ENCODE data around the gene SYNE1. TPM values are rescaled to one million over a fixed set of nuclear protein-coding genes. Genes with fewer than 3 reads are reported as not detected.
"Not testable (repeated sequence)": the region's sequence is repeated elsewhere in the genome, so short reads cannot be mapped to it uniquely, and the experiment has no call there.

The SYNE1 gene
- total RNA-seq, 2 donors from 2014 or later = 26.0 to 46.7 TPM

DNA sequence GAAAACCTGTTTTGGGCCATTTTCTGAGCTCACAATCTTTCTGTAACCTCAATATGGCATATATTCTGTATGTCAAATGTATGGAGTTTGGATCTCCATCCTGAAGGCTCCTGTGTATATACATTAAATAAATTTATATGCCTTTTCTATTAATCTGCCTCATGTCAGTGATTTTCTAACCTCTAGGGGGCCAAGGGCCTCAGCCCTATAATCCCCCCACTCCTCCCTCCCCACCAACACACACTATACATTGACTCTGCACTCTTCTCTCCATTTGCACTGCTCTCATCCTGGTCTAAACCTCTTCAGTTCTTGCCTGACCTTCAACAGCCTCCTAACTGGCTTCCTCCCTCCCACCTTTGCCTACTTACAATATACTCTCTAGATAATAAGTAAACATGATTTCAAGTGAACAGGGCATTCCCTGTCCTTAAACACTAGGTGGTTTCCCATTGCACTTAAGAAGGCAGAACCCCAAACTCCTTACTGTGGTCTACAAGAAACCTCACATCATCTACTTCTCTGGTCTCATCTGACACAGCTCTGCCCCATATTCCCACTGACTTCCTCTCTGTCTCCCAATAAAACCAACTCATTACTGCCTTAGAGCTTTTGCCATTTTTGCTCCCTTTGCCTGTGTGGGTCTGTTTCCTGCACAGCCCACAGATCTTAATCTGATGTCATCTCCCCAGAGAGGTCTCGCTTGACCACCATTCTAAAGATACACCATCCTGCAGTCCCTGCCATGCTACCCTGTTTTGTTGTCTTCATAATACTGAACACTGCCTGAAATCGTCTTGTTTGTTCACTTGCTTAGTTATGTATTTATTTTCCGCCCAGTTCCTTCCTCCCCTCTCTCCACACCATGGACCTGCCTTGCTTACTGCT, 213.7 kb downstream of the SYNE1 start:
- no peak for ATAC-seq (replicated peaks)
- Mint-ChIP-seq H3K27me3 (peaks cover 23% of the 10 kb centered on the region), H3K27ac (no peak overlapping the region), H3K9me3 (no peaks in the 10 kb centered on the region), H3K4me3 (no peak overlapping the region), H3K4me1 (no peaks in the 10 kb centered on the region), H3K36me3 (ENCODE audit: low read depth) (no peaks in the 10 kb centered on the region)

GRCh38 chr6:152421496-152421895, 215.7 kb downstream of the SYNE1 start:
- H3K9me3 Mint-ChIP-seq; ATAC-seq (replicated peaks); H3K4me3 Mint-ChIP-seq; H3K27ac Mint-ChIP-seq; H3K36me3 Mint-ChIP-seq (ENCODE audit: low read depth); H3K4me1 Mint-ChIP-seq: not testable (repeated sequence)
- H3K27me3 Mint-ChIP-seq = peaks cover 33% of the 10 kb centered on the region

DNA sequence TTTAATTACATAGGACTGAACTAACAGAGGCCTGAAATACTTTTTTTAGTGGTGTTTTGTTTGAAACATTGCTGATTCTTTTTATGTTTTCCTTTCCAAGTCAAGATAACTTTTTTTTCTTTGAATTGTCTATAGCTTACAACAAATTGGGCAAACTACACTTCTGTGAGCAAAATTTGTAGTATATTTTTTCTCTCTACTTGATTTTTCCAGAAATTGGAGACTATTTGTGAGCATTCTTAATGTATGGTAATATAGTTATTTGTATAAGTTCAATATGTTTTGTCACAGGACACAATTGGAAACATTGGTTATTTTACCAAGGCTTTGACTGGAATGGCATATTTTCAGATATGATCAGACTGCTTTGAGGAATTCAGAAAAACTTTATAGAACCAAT, 216.5 kb downstream of the SYNE1 start:
- H3K27me3 Mint-ChIP-seq = peaks cover 33% of the 10 kb centered on the region
- H3K36me3 Mint-ChIP-seq (ENCODE audit: low read depth) = no peaks in the 10 kb centered on the region
- H3K27ac Mint-ChIP-seq = no peak overlapping the region
- H3K4me1 Mint-ChIP-seq = no peaks in the 10 kb centered on the region
- no peak for ATAC-seq (replicated peaks)
- no peaks in the 10 kb centered on the region for H3K9me3 Mint-ChIP-seq
- H3K4me3 Mint-ChIP-seq = no peak overlapping the region

GRCh38 chr6:152418551-152418950, 218.6 kb downstream of the SYNE1 start:
- ATAC-seq (replicated peaks) = no peak
- Mint-ChIP-seq H3K27ac (no peak overlapping the region), H3K9me3 (no peaks in the 10 kb centered on the region), H3K4me1 (no peaks in the 10 kb centered on the region), H3K36me3 (ENCODE audit: low read depth) (no peaks in the 10 kb centered on the region), H3K27me3 (peaks cover 27% of the 10 kb centered on the region), H3K4me3 (no peak overlapping the region)

- Mint-ChIP-seq H3K27ac (no peak overlapping the region), H3K27me3 (peaks cover 22% of the 10 kb centered on the region), H3K4me3 (no peak overlapping the region), H3K4me1 (no peaks in the 10 kb centered on the region), H3K36me3 (ENCODE audit: low read depth) (no peaks in the 10 kb centered on the region), H3K9me3 (no peaks in the 10 kb centered on the region)
- ATAC-seq (replicated peaks) = no peak
Measured at GRCh38 chr6:152416652-152417051, 220.5 kb downstream of the SYNE1 start.

DNA sequence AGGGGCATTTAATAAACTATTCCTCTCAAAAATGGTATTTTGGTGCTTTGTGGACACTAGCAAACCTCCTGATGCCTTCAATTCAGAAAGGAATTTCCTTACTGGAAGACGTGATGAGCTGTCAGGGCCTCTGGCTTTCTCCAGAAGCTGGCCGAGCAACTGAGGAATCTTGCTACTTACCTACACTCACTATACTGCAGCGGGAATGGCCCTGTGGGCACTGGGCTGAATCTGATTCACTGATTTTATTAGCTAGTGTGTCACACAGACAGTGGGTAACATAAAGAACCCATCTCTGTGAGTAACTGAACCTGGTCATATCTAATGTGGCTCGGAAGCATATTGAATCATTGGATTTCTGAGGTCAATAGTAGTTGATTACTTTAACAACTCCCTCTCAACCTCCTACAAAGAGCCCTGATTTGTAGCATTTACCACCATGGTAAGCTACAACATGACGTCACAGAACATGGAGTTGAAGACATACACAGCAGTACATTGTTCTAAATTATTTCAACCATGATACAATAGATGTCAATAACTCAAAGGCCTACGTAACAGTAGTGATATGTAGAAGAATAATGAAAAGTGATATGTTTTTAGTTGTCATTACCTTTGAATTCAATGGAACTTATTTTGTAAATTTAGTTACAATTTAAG, 232.1 kb downstream of the SYNE1 start:
- H3K4me1 Mint-ChIP-seq = no peaks in the 10 kb centered on the region
- H3K9me3 Mint-ChIP-seq = no peaks in the 10 kb centered on the region
- no peak for ATAC-seq (replicated peaks)
- H3K4me3 Mint-ChIP-seq = no peak overlapping the region
- no peaks in the 10 kb centered on the region for H3K27me3 Mint-ChIP-seq
- no peak overlapping the region for H3K27ac Mint-ChIP-seq
- no peaks in the 10 kb centered on the region for H3K36me3 Mint-ChIP-seq (ENCODE audit: low read depth)

- H3K4me3 Mint-ChIP-seq = no peak overlapping the region
- H3K36me3 Mint-ChIP-seq (ENCODE audit: low read depth) = no peaks in the 10 kb centered on the region
- H3K4me1 Mint-ChIP-seq = no peaks in the 10 kb centered on the region
- ATAC-seq (replicated peaks) = no peak
- H3K27ac Mint-ChIP-seq = no peak overlapping the region
- no peaks in the 10 kb centered on the region for H3K27me3 Mint-ChIP-seq
- H3K9me3 Mint-ChIP-seq = no peaks in the 10 kb centered on the region
Measured at GRCh38 chr6:152404086-152404857, 232.9 kb downstream of the SYNE1 start.

DNA sequence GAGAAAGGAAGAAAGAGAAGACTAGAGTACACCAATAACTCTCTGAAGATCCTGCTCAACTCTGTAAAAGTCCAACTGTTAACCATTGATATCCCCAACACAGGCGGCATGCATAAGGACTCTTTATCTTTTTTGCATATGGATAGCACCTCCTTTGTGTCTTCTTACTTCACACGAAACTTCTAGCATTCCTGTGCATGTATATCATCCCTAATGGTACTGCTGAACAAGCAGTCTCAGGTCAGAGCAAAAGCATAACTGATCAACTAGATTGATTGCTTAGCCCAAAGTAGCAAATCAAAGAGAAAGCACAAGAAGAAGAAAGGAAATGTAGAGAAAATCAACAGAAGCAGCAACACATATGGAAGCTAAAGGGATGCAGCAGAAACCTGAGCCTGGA, 234.4 kb downstream of the SYNE1 start:
- H3K27me3 Mint-ChIP-seq = no peaks in the 10 kb centered on the region
- H3K27ac Mint-ChIP-seq = no peak overlapping the region
- H3K4me1 Mint-ChIP-seq = no peaks in the 10 kb centered on the region
- no peak overlapping the region for H3K4me3 Mint-ChIP-seq
- ATAC-seq (replicated peaks) = no peak
- H3K9me3 Mint-ChIP-seq = no peaks in the 10 kb centered on the region
- no peaks in the 10 kb centered on the region for H3K36me3 Mint-ChIP-seq (ENCODE audit: low read depth)

DNA sequence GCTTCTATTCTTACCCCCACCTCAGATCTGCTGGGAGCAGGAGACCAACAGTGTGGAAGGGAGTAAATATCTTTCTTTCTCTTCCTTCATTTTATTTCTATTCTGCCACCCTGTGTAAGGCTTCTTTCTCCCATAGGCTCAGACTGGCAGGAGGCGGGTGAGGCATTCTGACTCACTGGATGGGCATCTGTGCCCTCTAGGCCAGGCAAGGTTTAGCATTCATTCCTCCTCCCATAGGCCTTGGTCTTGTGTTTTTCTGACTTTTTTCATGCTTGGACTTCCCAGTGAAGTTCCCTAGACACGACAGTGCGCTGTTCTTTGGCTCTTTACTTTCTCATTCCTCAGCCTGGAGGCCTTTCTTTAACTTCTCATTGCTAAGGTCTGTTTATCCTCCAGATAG, 235.2 kb downstream of the SYNE1 start:
- Mint-ChIP-seq H3K4me3 (no peak overlapping the region), H3K4me1 (no peaks in the 10 kb centered on the region)

DNA sequence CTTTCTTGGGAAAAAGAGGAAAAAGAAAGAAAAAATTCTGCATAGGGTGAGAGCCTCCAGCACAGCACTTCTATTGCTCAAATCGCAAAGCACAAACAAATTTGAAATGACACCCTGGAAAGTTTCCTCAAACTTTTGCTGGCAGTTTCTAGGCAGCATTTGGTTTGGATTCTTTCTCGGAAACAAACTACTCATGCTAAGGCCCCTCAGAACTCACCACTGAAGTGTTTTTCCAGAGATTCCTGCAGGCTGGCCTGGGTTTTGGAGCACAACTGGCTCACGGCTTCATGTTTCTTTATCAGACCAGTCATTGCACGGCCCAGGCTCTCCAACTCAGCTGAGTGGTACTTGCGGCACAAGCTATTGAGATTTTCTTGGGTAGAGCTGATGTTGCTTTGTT, 237.8 kb downstream of the SYNE1 start:
- H3K4me1 Mint-ChIP-seq = no peaks in the 10 kb centered on the region
- no peak overlapping the region for H3K27ac Mint-ChIP-seq
- ATAC-seq (replicated peaks) = no peak
- H3K36me3 Mint-ChIP-seq (ENCODE audit: low read depth) = no peaks in the 10 kb centered on the region
- H3K4me3 Mint-ChIP-seq = no peak overlapping the region
- H3K9me3 Mint-ChIP-seq = no peaks in the 10 kb centered on the region
- peaks cover 6% of the 10 kb centered on the region for H3K27me3 Mint-ChIP-seq

More for the DNA sequence above, 235.2 kb downstream of the SYNE1 start:
- no peaks in the 10 kb centered on the region for H3K27me3 Mint-ChIP-seq
- H3K36me3 Mint-ChIP-seq (ENCODE audit: low read depth) = no peaks in the 10 kb centered on the region
- no peaks in the 10 kb centered on the region for H3K9me3 Mint-ChIP-seq
- H3K27ac Mint-ChIP-seq = no peak overlapping the region
- ATAC-seq (replicated peaks) = no peak

DNA sequence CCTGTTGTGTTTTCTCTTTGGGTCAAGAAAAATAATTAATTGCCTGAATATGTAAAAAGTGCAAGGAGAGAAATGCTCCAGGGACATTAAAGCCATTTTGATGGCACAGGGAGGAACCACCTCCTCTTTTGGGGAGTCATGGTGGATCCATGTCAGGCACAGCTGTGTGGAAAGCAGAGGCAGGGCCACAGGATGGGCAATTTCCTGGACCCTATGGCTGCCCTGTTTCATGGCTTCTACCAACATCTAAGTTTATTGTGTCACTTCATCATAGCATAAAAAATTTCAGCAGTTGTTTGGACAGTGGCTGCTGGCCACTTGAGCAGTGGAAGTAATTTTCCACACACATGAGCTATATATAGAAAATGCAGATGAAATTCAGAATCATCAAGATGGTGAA, 238.2 kb downstream of the SYNE1 start:
- Mint-ChIP-seq H3K36me3 (ENCODE audit: low read depth) (no peaks in the 10 kb centered on the region), H3K4me3 (no peak overlapping the region), H3K4me1 (no peaks in the 10 kb centered on the region), H3K27me3 (peaks cover 10% of the 10 kb centered on the region), H3K27ac (no peak overlapping the region), H3K9me3 (no peaks in the 10 kb centered on the region)
- no peak for ATAC-seq (replicated peaks)

GRCh38 chr6:152398316-152398715, 238.8 kb downstream of the SYNE1 start:
- Mint-ChIP-seq H3K4me3 (no peak overlapping the region), H3K27me3 (peaks cover 10% of the 10 kb centered on the region), H3K27ac (no peak overlapping the region), H3K9me3 (no peaks in the 10 kb centered on the region), H3K36me3 (ENCODE audit: low read depth) (no peaks in the 10 kb centered on the region), H3K4me1 (no peaks in the 10 kb centered on the region)
- no peak for ATAC-seq (replicated peaks)

DNA sequence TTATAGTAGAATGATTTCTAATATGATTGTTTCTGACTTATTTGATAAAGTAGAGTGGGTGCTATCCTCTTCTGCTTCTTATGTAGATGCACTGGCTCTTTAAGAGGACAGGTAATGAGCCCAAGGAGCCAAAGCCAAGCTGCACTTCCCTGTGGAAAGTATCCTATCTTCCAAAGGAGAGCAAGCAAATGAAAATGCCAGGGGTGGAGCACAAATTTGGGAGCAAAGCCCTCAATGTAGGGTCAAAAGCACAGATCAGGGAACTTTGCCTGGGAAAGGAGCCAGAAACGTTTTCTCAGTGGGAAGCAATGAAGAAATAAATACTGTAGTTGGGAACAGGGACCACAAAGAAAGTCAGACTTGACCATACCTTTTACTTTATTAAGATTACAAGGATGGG, 242.9 kb downstream of the SYNE1 start:
- H3K4me1 Mint-ChIP-seq = no peaks in the 10 kb centered on the region
- no peaks in the 10 kb centered on the region for H3K9me3 Mint-ChIP-seq
- no peak overlapping the region for H3K27ac Mint-ChIP-seq
- H3K36me3 Mint-ChIP-seq (ENCODE audit: low read depth) = no peaks in the 10 kb centered on the region
- H3K27me3 Mint-ChIP-seq = peaks cover 18% of the 10 kb centered on the region
- H3K4me3 Mint-ChIP-seq = no peak overlapping the region
- no peak for ATAC-seq (replicated peaks)

DNA sequence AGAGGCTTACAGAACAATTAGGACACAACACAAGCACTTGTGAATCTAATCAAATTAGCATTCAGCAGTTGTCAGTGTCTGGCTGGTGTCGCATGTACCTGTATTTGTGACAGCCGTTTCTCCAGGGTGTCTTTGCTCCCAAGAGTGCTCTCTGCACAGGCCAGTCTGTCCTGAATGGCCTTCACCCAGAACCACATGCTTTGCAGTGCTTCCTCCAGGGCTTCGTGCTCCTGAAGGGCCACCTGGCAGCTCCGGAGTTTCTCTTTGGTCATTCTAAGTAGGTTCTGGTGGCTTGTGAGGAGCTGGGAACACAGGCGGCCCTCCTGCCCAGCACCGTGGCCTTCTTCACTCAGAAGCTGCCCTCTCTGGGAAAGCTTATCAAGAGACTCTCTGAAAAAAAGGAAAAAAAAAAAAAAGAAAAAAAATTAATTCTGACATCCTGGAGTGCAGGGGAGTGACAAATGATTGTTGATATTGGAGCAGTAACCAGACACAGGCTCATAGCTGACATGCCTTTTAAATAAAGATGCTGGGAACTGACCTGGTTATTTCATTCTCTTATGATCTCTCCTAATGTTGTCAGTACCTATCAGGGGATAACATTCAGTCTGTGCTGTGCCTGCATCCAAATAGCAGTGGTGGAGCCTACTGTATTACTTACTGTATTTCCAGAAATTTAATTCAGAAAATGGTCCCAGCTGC, 245.8 kb downstream of the SYNE1 start:
- Mint-ChIP-seq H3K36me3 (ENCODE audit: low read depth) (no peaks in the 10 kb centered on the region), H3K9me3 (no peaks in the 10 kb centered on the region), H3K27ac (no peak overlapping the region), H3K27me3 (peaks cover 29% of the 10 kb centered on the region), H3K4me3 (no peak overlapping the region), H3K4me1 (no peaks in the 10 kb centered on the region)
- no peak for ATAC-seq (replicated peaks)

Measured in activated T-helper 17 cell treated with anti-CD3 and anti-CD28 coated beads, Interleukin-2, amount 50 U/mL, for 72 hours (primary cell).